H9 (cell line): ENCODE data around the gene RERE. TPM values are rescaled to one million over a fixed set of nuclear protein-coding genes. Genes with fewer than 3 reads are reported as not detected.

Experiments
- DNase-seq: peaks from one replicate; pipeline ENCODE4 v3.0.0-alpha.2; 2017
- H2AFZ ChIP-seq: one replicate; pipeline ENCODE4 v1.6.1; 2013; ENCODE audit warnings: mild to moderate bottlenecking, low read length, control low read depth, moderate library complexity
- H2AK5ac ChIP-seq: 2 replicates; pipeline ENCODE4 v1.6.1; 2013; ENCODE audit warnings: low read length, control low read depth, mixed read lengths; ENCODE audit not compliant: insufficient read length
- H2BK120ac ChIP-seq: one replicate; pipeline ENCODE4 v1.6.1; 2013; ENCODE audit warnings: low read depth, mild to moderate bottlenecking, low read length, control low read depth, inconsistent platforms; ENCODE audit not compliant: poor library complexity, severe bottlenecking
- H2BK12ac ChIP-seq: 2 replicates; pipeline ENCODE4 v1.6.1; 2013; ENCODE audit warnings: low read length, control low read depth, mixed read lengths, low read depth; ENCODE audit not compliant: insufficient read length
- H2BK15ac ChIP-seq: 2 replicates; pipeline ENCODE4 v1.6.1; 2013; ENCODE audit warnings: low read depth, low read length, control low read depth
- H2BK20ac ChIP-seq: one replicate; pipeline ENCODE4 v1.6.1; 2013; ENCODE audit warnings: low read depth, mild to moderate bottlenecking, low read length, control low read depth, inconsistent platforms; ENCODE audit not compliant: poor library complexity, severe bottlenecking
- H2BK5ac ChIP-seq: 2 replicates; pipeline ENCODE4 v1.6.1; 2013; ENCODE audit warnings: low read length, control low read depth, mixed read lengths; ENCODE audit not compliant: insufficient read length
- H3K14ac ChIP-seq: 2 replicates; pipeline ENCODE4 v1.6.1; 2013; ENCODE audit warnings: low read length, control low read depth; ENCODE audit not compliant: insufficient read depth
- H3K18ac ChIP-seq: 2 replicates; pipeline ENCODE4 v1.6.1; 2013; ENCODE audit warnings: low read depth, mild to moderate bottlenecking, mixed read lengths, low read length, control low read depth; ENCODE audit not compliant: insufficient read length
- H3K23ac ChIP-seq: 2 replicates; pipeline ENCODE4 v1.6.1; 2013; ENCODE audit warnings: low read length, control low read depth, mixed read lengths, low read depth; ENCODE audit not compliant: insufficient read length
- H3K23me2 ChIP-seq: 2 replicates; pipeline ENCODE4 v1.6.1; 2013; ENCODE audit warnings: low read depth, mild to moderate bottlenecking, mixed read lengths, low read length, control low read depth; ENCODE audit not compliant: insufficient read length, poor library complexity, severe bottlenecking
- H3K27ac ChIP-seq: 2 replicates; pipeline ENCODE4 v1.5.1; 2013; ENCODE audit warnings: low read length, control low read depth, mixed read lengths, low read depth; ENCODE audit not compliant: insufficient read length
- H3K27me3 ChIP-seq: 2 replicates; pipeline ENCODE4 v1.6.1; 2013; ENCODE audit warnings: low read length, control low read depth, inconsistent platforms; ENCODE audit not compliant: insufficient read depth
- H3K4ac ChIP-seq: 2 replicates; pipeline ENCODE4 v1.6.1; 2013; ENCODE audit warnings: low read depth, mild to moderate bottlenecking, control low read depth, inconsistent platforms, low read length, moderate library complexity
- H3K4me1 ChIP-seq: 2 replicates; pipeline ENCODE4 v1.6.1; 2013; ENCODE audit warnings: low read length, control low read depth, inconsistent platforms; ENCODE audit not compliant: insufficient read depth
- H3K4me2 ChIP-seq: 2 replicates; pipeline ENCODE4 v1.6.1; 2013; ENCODE audit warnings: low read length, control low read depth, mixed read lengths; ENCODE audit not compliant: insufficient read length, insufficient read depth
- H3K56ac ChIP-seq: 2 replicates; pipeline ENCODE4 v1.6.1; 2013; ENCODE audit warnings: low read depth, mild to moderate bottlenecking, mixed read lengths, low read length, control low read depth; ENCODE audit not compliant: insufficient read length
- H3K79me1 ChIP-seq: 2 replicates; pipeline ENCODE4 v1.6.1; 2013; ENCODE audit warnings: low read depth, mild to moderate bottlenecking, moderate library complexity, low read length, control low read depth, inconsistent platforms; ENCODE audit not compliant: insufficient read depth, poor library complexity, severe bottlenecking
- H3K79me2 ChIP-seq: 2 replicates; pipeline ENCODE4 v1.6.1; 2013; ENCODE audit warnings: low read length, control low read depth, inconsistent platforms; ENCODE audit not compliant: insufficient read depth
- H3K9ac ChIP-seq: 2 replicates; pipeline ENCODE4 v1.6.1; 2013; ENCODE audit warnings: low read length, control low read depth, mixed read lengths; ENCODE audit not compliant: insufficient read length; ENCODE audit errors: extremely low read depth
- H3K9me3 ChIP-seq: one replicate; pipeline ENCODE4 v1.6.1; 2013; ENCODE audit warnings: low read depth, low read length, inconsistent platforms; ENCODE audit not compliant: control insufficient read depth
- H3T11ph ChIP-seq: one replicate; pipeline ENCODE4 v1.6.1; 2013; ENCODE audit warnings: mild to moderate bottlenecking, low read length, control low read depth, inconsistent platforms
- H4K20me1 ChIP-seq: one replicate; pipeline ENCODE4 v1.6.1; 2013; ENCODE audit not compliant: control insufficient read depth, insufficient read length, insufficient read depth
- H4K5ac ChIP-seq: 2 replicates; pipeline ENCODE4 v1.6.1; 2013; ENCODE audit warnings: low read depth, mild to moderate bottlenecking, mixed read lengths, low read length, control low read depth; ENCODE audit not compliant: insufficient read length
- H4K8ac ChIP-seq: replicated peaks from 2 replicates; pipeline ENCODE4 v1.6.1; 2013; ENCODE audit warnings: low read length, control low read depth, mixed read lengths, low read depth; ENCODE audit not compliant: insufficient read length
- H4K91ac ChIP-seq: 2 replicates; pipeline ENCODE4 v1.6.1; 2013; ENCODE audit warnings: low read depth, mild to moderate bottlenecking, moderate library complexity, mixed read lengths, low read length, control low read depth; ENCODE audit not compliant: insufficient read length
- H3K27ac Mint-ChIP-seq, 3 experiments: 2 replicates in 2 of 3; 3 replicates in 1 of 3; pipeline ENCODE4 v1.8.0; 2020 to 2021; ENCODE audit warnings: mixed read lengths in 3 of 3, mild to moderate bottlenecking in 1 of 3, moderate library complexity in 1 of 3
- H3K27me3 Mint-ChIP-seq: 2 replicates; pipeline ENCODE4 v1.8.0; 2021; ENCODE audit warnings: low read depth, mild to moderate bottlenecking, moderate library complexity, mixed read lengths
- H3K36me3 Mint-ChIP-seq, 3 experiments: 2 replicates in 2 of 3; 3 replicates in 1 of 3; pipeline ENCODE4 v1.8.0; 2020 to 2021; ENCODE audit warnings: low read depth in 3 of 3, mixed read lengths in 3 of 3; ENCODE audit not compliant: insufficient read depth in 1 of 3
- H3K4me1 Mint-ChIP-seq, 2 experiments: 2 replicates each; pipeline ENCODE4 v1.8.0; 2020; ENCODE audit warnings: mixed read lengths in 2 of 2
- H3K4me3 Mint-ChIP-seq, 2 experiments: 2 replicates in 1 of 2; 3 replicates in 1 of 2; pipeline ENCODE4 v1.8.0; 2020 to 2021; ENCODE audit warnings: mild to moderate bottlenecking in 2 of 2, mixed read lengths in 2 of 2, moderate library complexity in 1 of 2
- H3K9me3 Mint-ChIP-seq, 2 experiments: 2 replicates in 1 of 2; 3 replicates in 1 of 2; pipeline ENCODE4 v1.8.0; 2020; ENCODE audit warnings: mild to moderate bottlenecking in 2 of 2, mixed read lengths in 2 of 2, moderate library complexity in 1 of 2
- CTCF ChIP-seq: fragments of 200-600 bp; sonication (generic); conservative IDR thresholded peaks from 3 replicates; pipeline ENCODE4 v1.8.0; 2021; ENCODE audit warnings: antibody characterized with exemption, mild to moderate bottlenecking
- WGBS: extraction: QIAGEN DNeasy Blood & Tissue Kit; methylation state at CpG from one replicate; pipeline ENCODE4 v1.1.7; 2013; ENCODE audit warnings: missing lambda C conversion rate, low lambda C conversion rate, mixed read lengths; ENCODE audit not compliant: insufficient read length; ENCODE audit errors: extremely low coverage; 5-methylcytosine and 5-hydroxymethylcytosine counted together
- total RNA-seq: library from RNA; stranded (reverse); gene quantifications from 2 replicates; pipeline ENCODE4 v1.2.1, GENCODE V29; 2021

The RERE gene
- total RNA-seq, 1 experiment from 2014 or later = 103 TPM

GRCh38 chr1:8782001-8782620 lies 35.3 kb downstream of the RERE start:
- Histone ChIP-seq H4K5ac (no peak overlapping the region), H3K4me1 (no peaks in the 10 kb centered on the region; the same call in 1 of the 2 replicates), H3K14ac (no peak overlapping the region), H2BK12ac (no peak overlapping the region), H2AFZ (no peak overlapping the region), H3K56ac (no peak overlapping the region), H2BK5ac (no peak overlapping the region), H3K79me2 (peaks cover 1% of the 10 kb centered on the region; the same call in 1 of the 2 replicates), H4K20me1 (no peaks in the 10 kb centered on the region), H4K91ac (no peak overlapping the region), H2AK5ac (no peak overlapping the region), H3K9ac (no peak overlapping the region), H3K4me2 (no peak overlapping the region), H3T11ph (no peak overlapping the region), H2BK20ac (no peak overlapping the region), H3K9me3 (no peaks in the 10 kb centered on the region), H4K8ac (no peak overlapping the region), H3K27ac (no peak overlapping the region), H2BK120ac (no peak overlapping the region), H2BK15ac (no peak overlapping the region), H3K79me1 (peaks cover 10% of the 10 kb centered on the region), H3K18ac (no peak overlapping the region), H3K23me2 (no peaks in the 10 kb centered on the region), H3K23ac (no peak overlapping the region), H3K4ac (no peak overlapping the region), H3K27me3 (no peaks in the 10 kb centered on the region)
- Mint-ChIP-seq H3K9me3 (no peaks in the 10 kb centered on the region), H3K4me1 (peaks cover 35 to 42% of the 10 kb centered on the region in 2 experiments), H3K27me3 (no peaks in the 10 kb centered on the region), H3K36me3 (0 out of 7 replicates have a peak, but pooled peaks cover 0 to 3% (median 0%) of the 10 kb centered on the region in 3 experiments), H3K27ac (peak overlapping the region in 1 of 3 experiments; percentile 6; a peak in 2 of 7 replicates), H3K4me3 (no peak overlapping the region)
- TF ChIP-seq CTCF = no peak
- no CpG with 5 or more reads among the region's 3 CpGs for WGBS
- no peak for DNase-seq
